ENCODE data around the gene ITIH6.
"Not testable (repeated sequence)": the region's sequence is repeated elsewhere in the genome, so short reads cannot be mapped to it uniquely, and the experiment has no call there.

ITIH6 gene

DNA sequence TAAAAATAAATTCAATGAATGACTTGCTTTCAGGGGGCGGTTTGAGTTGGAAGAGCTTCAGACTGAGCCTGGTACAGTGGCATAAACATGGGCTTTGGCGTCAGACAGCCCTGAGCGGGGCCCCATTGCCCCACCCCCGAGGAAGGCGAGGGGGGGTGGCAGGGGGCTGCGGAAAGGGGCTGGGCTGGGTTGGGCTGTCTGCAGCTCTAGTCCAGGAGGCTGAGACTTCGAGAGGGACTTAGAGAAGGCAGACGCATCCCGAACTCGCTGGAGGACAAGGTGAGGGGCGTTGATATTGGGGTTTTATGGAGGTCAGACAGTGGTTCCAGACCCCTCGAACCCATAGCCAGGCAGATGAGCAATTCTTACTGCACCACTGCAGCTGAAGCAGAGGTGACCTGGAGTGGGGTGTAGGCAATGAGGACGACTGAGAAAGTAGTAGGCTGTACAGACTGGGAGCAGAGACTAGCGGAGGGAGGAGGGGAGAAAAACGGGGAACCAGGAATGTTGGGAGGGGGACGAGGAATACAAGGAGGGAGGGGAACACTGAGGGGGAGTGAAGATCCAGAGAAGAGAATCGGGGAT is 9.6 kb upstream of the ITIH6 start, which contains the start of gene MAGED2:
Gene MAGED2, plus strand, starts transcription at position 222 of the 585 bp plus-strand sequence. CDS start 1,587 bp downstream, outside the sequence.
- no peak for DNase-seq

GRCh38 chrX:54799046-54799445 is 991 bp upstream of the ITIH6 start:
- DNase-seq = no peak

DNA sequence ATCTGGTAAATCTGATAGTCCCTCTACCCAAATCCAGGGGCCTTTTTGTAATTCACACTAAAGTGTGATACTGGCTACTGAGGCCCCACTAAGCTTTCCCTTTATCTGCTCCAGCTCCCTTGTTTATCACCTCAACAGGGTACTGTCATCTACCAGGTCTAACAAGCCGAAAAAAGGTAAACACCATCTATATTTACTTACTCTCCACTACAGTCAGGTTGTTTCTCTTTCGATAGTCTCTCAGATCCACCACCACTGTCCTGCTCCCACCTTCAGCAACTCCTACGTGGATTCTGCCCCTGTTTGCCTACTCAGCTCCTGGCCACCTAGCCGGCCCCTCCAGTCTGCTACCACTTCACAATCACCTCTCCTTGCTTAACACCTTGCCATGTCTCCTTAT is 3.3 kb downstream of the ITIH6 start:
- no peak for DNase-seq

DNA sequence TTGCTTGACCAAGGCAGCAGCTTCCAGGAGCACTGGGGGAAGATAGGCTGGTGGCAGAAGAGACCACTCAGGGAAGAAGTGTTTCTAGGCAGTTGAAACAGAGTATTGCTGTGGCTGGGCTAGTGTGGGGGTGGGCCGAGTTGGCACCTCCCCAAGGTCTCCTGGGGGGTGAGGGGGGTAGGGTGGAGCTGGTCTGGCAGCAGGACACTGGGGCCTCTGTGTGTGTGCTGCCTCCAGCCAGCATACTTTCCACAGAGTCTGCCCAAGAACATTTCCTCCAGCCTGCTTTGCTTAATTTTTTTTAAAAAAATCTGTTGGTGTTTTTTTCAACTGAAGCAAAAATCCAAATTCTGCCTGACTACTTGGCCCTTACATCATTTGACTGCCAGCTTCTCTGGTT is 4.0 kb downstream of the ITIH6 start:
- DNase-seq = no peak

GRCh38 chrX:54789405-54789804 is 8.7 kb downstream of the ITIH6 start:
- DNase-seq = not testable (repeated sequence)

- DNase-seq = no peak
Observed at GRCh38 chrX:54788446-54788845, 9.6 kb downstream of the ITIH6 start.

GRCh38 chrX:54786967-54787366 is 11.1 kb downstream of the ITIH6 start:
- DNase-seq = peak; percentile 25

- peak; percentile 13 for DNase-seq
Observed at GRCh38 chrX:54785901-54786300, 12.2 kb downstream of the ITIH6 start.

DNA sequence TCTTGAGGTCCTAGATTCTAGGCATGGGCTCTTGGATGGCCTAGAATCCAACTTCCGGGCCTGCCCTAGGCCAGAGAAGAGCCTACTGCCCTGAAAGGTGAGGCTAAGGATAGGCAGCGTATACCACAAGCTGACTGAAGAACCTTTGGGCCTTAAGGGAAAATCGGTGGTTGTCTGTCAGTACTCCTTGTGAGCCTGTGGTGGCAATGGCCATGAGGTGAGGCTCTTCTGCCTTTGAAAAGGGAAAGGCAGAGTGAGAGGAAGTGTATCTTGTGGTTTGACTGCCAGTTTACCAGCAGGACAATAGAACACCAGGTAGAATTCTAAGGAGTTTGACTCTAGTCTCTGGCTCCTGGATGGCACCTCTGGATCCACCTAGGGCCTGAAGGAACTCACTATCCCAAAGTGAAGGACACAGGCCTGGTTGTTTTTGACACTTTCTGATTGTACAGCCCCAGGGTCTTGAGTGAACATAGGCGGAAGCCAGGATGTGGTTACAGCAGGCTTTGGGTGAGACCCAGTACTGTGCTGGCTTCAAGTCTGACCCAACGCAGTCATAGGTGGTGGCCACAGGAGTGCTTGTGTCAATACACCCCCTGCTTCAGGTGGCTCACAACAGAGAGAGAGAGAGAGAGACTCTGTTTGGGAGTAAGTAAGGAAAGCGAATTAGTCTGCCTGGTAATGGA is 20.9 kb downstream of the ITIH6 start:
- peak; percentile 3 for DNase-seq

DNA sequence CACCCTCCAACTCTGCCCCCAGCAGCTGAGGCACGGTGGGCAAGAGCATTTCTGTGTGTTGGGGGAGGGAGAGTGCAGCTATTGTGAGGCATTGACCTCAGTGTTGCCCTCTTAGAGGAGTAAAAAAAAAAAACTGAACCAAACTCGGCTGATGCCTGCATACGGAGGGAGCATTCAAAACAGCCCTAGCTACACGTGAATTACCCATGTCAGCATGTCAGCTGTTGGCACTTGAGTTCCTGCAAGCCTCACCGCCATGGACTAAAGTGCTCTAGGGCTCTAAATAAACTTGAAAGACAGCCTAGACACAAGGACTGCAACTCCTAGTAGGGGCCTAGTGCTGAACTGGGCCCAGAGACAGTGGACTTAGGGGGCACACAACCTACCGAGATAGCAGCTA is 22.0 kb downstream of the ITIH6 start:
- DNase-seq = no peak

DNA sequence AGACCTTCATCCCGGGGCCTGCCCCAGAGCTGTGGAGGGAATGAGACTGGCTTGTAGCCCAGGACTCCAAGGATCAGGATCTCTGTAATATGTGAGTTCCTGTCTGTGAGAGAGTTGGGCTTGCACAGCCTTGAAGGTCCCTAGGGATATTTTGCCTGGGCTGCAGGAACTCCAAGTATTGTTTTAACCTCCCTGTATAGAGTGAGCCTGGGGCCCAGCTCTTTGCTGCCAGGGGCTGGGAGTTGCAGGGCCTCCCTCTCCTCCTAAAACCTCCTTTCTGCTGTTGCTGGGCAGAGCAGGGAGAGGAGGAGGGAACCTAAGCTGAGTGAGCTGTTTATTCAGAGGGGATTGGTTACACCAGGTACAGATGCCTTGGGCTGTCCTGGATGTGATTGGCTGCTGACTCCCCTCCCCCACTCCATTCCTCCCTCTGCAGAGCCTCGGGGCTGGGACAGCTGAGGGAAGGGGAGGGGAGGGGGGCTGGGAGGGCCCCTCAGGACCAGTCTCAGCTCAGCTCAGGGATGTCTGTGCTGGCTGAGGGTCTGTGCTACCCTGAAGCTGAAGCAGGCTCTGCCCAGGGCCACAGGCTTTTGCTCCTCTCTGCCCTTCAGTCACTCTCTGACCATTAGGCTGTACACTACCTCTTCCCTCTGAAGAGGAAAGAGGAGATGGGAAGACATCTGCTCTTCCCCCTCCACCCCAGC is 23.5 kb downstream of the ITIH6 start:
- DNase-seq = not testable (repeated sequence)

DNA sequence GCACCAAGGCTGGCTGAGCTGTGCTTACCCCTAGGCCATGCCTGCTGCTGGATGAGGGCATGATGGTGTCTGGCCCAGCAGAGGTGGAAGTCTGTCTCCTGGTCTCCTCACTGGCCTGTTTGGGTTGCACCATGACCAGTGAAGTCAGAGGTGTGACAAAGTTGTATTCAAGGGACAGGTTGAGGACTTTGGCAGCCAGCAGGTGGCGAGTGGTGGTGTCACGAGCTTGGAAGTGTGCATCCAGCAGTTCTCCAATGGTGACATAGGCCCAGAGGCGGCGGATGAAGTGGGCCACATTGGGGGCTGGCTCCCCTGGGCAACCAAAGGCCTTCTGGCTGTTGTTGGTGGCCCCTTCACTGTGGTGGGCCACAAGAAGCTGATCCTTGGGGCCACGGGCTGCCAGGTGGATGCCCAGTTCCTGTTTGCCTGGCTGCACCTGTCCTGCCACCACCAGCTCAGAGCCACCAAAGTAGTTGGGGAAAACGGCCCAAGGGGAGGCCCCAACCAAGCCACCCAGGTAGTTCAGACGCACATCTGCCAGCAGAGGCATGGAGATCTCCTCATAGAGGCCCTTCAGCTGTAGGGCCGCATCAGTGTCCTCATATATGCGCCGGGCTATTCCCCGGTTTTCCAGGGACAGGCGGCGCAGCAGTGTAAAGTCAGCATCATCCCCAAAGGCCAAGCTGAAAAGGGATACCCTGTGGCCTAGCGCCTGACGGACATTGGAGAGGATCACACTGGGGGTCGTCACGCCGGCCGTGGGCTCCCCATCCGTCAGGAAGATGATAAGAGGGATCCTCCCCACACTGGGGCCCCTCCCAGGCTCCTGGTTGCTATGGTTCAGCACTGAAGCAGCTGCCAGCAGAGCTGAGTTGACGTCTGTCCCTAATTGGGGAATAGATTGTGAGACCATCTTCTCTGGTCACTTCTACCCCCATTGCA is 39.7 kb downstream of the ITIH6 start:
- DNase-seq = no peak

DNA sequence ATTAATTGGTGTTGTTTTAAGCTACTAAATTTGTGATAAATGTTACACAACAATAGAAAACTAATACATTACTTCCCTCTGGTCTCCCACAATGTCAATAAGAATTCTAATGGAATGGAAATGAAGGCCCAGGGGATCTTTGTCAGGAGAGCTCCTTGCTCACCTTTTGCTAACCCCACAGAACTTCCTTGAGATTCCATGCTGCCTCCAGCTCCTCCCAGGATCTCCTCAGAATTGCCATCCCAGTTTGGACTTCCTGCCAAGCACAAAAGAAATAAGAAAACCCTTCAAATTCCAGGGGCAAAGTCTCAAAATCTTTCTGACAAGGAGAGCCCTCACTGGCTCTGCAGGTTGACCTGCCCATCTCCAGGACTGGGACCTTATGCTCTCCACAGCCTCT is 43.2 kb downstream of the ITIH6 start:
- DNase-seq = no peak

GRCh38 chrX:54748626-54749025 is 49.4 kb downstream of the ITIH6 start:
- DNase-seq = no peak

DNA sequence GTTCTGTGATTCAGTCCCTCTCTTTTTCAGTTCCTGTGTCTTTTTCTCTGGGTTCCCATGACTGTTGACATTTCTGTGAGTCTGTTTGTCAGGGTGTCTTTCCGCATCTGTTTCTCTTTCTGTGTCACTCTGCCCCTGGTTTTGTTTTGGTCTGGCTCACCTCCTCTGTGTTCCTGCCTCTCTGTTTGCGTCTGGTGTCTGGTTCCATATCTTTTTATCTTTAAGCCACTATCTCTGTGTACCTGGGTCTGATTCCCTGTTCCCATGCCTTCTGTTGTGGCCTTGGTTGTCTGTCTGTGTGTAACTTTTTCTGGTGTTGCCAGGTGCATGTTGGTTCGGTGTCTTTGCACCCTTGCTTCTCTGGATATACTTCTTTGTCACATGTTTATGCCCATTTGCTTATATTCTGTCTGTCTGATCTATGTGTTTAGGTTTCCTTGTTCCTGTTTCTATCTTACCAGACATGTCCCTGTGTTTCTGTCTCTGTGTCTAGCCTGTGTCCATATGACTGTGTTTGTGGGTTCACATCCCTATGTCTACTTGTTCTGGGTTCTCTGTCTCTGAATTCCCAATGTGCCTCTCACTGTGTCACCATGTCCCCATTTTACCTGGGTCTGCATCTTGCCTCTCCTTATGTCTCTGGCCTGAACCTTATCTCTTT is 50.2 kb downstream of the ITIH6 start:
- DNase-seq = no peak

DNA sequence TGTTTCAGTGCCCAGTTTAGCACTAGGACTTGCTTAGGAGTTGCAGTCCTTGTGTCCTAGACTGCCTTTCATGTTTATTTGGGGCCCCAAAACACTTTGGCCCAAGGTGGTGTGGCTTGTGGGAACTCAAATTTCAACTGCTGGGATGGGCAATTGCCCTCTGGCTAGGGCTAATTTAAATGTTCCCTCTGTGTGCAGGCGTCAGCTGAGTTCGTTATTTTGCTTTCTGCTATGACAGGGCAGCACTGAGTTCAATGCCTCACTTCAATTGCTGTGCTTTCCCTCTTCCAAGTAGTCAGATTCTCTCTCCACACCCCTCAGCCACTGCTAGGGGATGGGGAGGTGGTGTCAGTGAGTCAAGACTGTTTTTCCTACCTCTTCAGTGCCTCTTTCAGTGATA is 51.1 kb downstream of the ITIH6 start:
- DNase-seq = no peak

DNA sequence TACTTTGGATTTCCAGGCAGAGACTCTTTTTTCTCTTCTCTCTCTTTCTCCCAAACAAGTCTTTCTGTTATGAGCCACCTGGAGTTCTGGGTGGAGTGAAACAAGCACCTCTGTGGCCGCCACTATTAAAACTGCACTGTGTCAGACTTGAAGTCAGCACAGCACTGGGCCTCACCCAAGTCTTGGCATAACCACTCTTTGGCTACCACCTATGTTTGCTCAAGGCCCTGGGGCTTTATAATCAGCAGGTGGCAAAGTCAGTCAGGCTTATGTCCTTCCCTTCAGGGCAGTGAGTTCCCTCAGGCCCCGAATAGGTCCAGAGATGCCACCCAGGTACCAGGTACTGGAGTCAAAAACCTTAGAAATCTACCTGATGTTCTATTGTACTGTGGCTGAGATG is 52.4 kb downstream of the ITIH6 start:
- DNase-seq = no peak

- not testable (repeated sequence) for DNase-seq
Observed at GRCh38 chrX:54738567-54738966, 59.5 kb downstream of the ITIH6 start.

- not testable (repeated sequence) for DNase-seq
Observed at GRCh38 chrX:54736298-54736942, 61.6 kb downstream of the ITIH6 start.

- DNase-seq = no peak
Observed at GRCh38 chrX:54721424-54721823, 76.6 kb downstream of the ITIH6 start.

- no peak for DNase-seq
Observed at GRCh38 chrX:54715621-54716020, 82.4 kb downstream of the ITIH6 start.

- no peak for DNase-seq
Observed at GRCh38 chrX:54714424-54714823, 83.6 kb downstream of the ITIH6 start.

All from activated CD4-positive, alpha-beta T cell treated with anti-CD3 and anti-CD28 coated beads, Interleukin-10, Interleukin-2, amounts not matched to agents 100 ng/mL and 50 ng/mL, durations not matched to agents 16 hours and 8 hours (primary cell).